HG02852 (cell line): ENCODE measurements around the gene CHAT.

ENCODE experiments used
- ATAC-seq: cut with Tn5 transposase; IDR thresholded peaks from one replicate; pipeline ENCODE4 v1.9.1; 2021; ENCODE audit warnings: mild to moderate bottlenecking, moderate library complexity; ENCODE audit not compliant: unreplicated experiment

Gene CHAT

GRCh38 chr10:49596836-49597235 is 17.0 kb upstream of the CHAT start:
- ATAC-seq: no peak

- ATAC-seq: no peak
Measured at GRCh38 chr10:49597426-49598163, 16.2 kb upstream of the CHAT start.

GRCh38 chr10:49598164-49598856 is 15.5 kb upstream of the CHAT start:
- no peak for ATAC-seq

GRCh38 chr10:49598986-49599385 is 14.9 kb upstream of the CHAT start:
- ATAC-seq: no peak

- no peak for ATAC-seq
Measured at GRCh38 chr10:49599546-49599945, 14.3 kb upstream of the CHAT start.

- ATAC-seq: no peak
Measured at GRCh38 chr10:49600046-49600445, 13.8 kb upstream of the CHAT start.

- no peak for ATAC-seq
Measured at GRCh38 chr10:49600781-49601400, 12.9 kb upstream of the CHAT start.

- ATAC-seq: no peak
Measured at GRCh38 chr10:49601857-49602256, 12.0 kb upstream of the CHAT start.

GRCh38 chr10:49602380-49603023 is 11.3 kb upstream of the CHAT start:
- no peak for ATAC-seq

GRCh38 chr10:49605216-49605938 is 8.5 kb upstream of the CHAT start:
- no peak for ATAC-seq

GRCh38 chr10:49605939-49606509 is 7.8 kb upstream of the CHAT start:
- ATAC-seq: no peak

GRCh38 chr10:49606981-49607535 is 6.8 kb upstream of the CHAT start:
- ATAC-seq: peak; percentile 88

GRCh38 chr10:49608166-49609005 is 5.5 kb upstream of the CHAT start:
- ATAC-seq: no peak

- no peak for ATAC-seq
Measured at GRCh38 chr10:49609006-49609282, 4.9 kb upstream of the CHAT start.

- no peak for ATAC-seq
Measured at GRCh38 chr10:49609283-49610113, 4.3 kb upstream of the CHAT start.

GRCh38 chr10:49610114-49610457 is 3.8 kb upstream of the CHAT start, which contains the start of gene SLC18A3:
SLC18A3 (plus strand) TSS chr10:49610310; CDS start chr10:49610741, 431 bp downstream.
- ATAC-seq: no peak

- ATAC-seq: no peak
Measured at GRCh38 chr10:49610458-49611165, 3.2 kb upstream of the CHAT start.

GRCh38 chr10:49611166-49611815 is 2.5 kb upstream of the CHAT start:
- ATAC-seq: no peak
